RKO (cell line): ENCODE measurements around the gene ANKRD36C.
"Not testable (repeated sequence)": the region's sequence is repeated elsewhere in the genome, so short reads cannot be mapped to it uniquely, and the experiment has no call there.

Source experiments
- DNase-seq: peaks from one replicate; pipeline ENCODE4 v3.0.0-alpha.2; 2016; ENCODE audit warnings: low spot score

Gene ANKRD36C

GRCh38 chr2:95991351-95992094 lies at the start of gene ANKRD36C:
Gene ANKRD36C, minus strand, starts transcription at chr2:95991824. Its CDS starts 116 bp downstream, at chr2:95991708.
- peak; percentile 16 for DNase-seq

DNA sequence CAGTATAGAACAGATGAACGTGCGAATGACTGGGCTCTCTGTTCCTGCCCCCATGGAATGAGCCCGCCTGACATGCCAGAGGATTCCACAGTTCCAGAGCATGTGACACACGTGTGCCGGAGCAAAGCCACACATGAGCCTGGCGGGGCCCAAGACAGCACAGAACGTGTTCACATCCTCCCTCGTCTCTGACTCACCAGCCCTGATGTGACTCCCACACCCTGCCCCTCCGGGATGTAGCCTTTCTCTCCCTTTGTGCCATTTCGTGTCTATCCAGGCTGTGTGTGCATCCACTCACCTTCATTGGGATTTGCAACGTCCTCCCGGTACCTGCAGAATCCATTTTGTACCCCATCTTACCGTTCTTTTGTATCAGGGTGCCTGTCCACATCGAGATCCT lies 43.9 kb upstream of the ANKRD36C start:
- not testable (repeated sequence) for DNase-seq

DNA sequence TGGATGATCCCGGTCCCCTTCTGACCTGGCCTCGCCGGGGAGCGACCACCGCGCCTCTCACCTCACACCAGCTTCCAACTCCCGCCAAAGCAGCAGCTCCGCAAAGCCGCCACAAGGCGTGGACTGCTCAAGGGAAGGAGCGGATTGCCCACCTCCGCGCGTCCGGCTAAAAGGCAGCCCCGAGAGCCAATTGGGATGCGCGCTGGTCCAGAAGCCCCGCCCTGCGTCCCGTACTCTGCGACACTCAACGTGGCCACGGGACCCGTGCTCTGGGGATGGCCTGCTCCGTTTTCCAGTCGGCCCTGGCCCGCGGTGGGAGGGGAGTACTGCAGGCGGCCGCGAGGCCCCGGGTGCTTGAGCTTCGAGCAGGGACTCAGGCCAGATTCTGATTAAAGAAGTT lies 43.2 kb upstream of the ANKRD36C start, which contains the start of gene GPAT2:
GPAT2 (minus strand) TSS at position 125 of the 400 bp plus-strand sequence. CDS start 2,557 bp downstream, outside the sequence.
- DNase-seq, result not testable (repeated sequence)

- DNase-seq, result not testable (repeated sequence)
These were observed 42.4 kb upstream of the ANKRD36C start for GRCh38 chr2:96033997-96034396.

- not testable (repeated sequence) for DNase-seq
These were observed 36.2 kb upstream of the ANKRD36C start for GRCh38 chr2:96027725-96028325.

DNA sequence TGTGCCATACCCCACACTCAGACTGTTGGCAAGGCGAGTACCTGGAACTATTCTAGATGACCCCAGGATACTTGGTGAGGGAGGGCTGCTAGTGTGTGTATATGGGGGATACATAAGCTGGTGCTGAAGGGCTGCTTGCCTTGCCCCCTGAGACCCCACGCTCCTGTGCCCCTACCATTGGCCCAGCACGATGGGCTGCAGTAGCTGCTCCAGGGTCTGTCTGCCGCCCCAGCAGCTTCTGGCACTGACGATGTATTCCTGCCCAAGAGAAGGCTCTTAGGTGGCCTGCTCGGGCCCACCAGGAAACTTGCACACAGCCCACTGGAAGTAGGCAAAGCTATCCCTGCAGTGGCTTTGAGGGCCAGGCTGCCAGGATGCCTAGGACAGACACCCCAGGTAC lies 34.1 kb upstream of the ANKRD36C start:
- DNase-seq, result not testable (repeated sequence)

GRCh38 chr2:96025194-96025492 lies 33.5 kb upstream of the ANKRD36C start:
- no peak for DNase-seq

- DNase-seq, result no peak
These were observed 32.9 kb upstream of the ANKRD36C start for GRCh38 chr2:96024336-96025193.

GRCh38 chr2:96023701-96024100 lies 32.1 kb upstream of the ANKRD36C start:
- not testable (repeated sequence) for DNase-seq

DNA sequence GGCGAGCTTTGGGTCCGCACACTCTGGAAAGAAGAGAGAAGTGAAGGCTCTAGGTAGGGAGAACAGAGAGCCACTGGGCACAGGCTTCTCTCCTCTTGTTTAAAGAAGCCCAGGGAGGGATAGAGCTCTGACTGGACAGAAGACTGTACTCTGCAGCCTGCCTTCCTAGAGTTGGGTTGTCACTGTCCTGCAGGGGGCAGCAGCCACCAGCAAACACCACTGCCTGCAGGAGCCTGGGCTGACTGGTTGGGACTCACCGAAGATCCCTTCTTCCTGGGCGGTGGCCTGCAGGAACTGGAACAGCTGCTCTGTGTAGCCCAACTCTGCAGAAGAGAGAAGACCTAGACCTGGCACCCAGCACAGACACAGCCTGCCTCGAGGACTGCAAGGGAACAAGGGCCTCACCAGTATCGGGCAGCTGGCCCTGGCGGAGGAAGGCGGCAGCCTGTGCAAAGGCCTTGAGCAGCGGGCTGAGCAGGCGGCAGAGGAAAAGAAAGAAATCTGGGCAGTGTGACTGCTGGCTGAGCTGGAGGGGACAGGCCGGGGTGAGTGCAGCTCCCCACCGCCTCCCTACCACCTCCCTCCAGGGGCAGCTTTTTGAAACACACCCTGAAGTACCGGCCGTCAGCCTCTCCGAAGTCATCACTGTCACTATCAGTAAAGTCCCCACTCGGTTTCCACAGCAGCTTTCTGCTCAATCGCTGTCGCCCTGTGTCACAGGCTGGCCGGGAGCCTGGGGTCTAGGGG lies 31.2 kb upstream of the ANKRD36C start:
- peak; percentile 80 for DNase-seq

DNA sequence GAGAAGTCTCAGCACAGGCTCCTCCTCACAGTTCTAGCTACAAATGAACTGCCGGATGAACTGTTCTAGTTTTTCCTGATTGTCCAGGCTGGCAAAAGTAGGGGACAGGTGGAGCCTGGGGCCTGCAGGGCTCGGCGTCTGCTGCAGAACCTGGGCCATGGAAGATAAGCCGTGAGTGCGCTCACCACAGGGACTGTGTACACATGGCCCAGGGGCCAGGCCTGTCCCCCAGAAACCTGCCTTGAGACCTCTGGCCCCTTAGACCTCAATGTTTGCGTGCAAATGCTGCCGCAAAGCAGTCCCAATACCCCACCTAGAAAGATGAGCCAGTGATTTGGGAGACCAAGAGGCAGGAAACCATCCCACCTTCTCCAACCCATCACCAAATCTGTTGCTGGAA lies 30.5 kb upstream of the ANKRD36C start:
- not testable (repeated sequence) for DNase-seq

DNA sequence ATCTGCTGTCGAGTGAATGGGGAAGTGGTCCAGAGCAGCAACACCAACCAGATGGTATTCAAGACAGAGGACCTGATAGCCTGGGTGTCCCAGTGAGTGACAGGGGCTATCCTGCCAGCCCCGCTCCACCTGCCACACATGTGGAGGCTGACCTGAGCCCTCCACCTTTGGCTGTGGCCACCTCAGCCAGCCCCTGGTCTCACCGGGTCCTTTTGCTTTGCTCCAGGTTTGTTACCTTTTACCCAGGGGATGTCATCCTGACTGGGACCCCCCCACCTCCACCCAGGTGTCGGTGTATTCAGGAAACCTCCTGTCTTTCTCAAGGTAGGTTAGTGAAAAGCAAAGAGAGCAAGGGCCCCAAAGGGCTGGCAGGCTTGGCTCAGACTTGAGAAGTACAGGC lies 29.5 kb upstream of the ANKRD36C start:
- not testable (repeated sequence) for DNase-seq

DNA sequence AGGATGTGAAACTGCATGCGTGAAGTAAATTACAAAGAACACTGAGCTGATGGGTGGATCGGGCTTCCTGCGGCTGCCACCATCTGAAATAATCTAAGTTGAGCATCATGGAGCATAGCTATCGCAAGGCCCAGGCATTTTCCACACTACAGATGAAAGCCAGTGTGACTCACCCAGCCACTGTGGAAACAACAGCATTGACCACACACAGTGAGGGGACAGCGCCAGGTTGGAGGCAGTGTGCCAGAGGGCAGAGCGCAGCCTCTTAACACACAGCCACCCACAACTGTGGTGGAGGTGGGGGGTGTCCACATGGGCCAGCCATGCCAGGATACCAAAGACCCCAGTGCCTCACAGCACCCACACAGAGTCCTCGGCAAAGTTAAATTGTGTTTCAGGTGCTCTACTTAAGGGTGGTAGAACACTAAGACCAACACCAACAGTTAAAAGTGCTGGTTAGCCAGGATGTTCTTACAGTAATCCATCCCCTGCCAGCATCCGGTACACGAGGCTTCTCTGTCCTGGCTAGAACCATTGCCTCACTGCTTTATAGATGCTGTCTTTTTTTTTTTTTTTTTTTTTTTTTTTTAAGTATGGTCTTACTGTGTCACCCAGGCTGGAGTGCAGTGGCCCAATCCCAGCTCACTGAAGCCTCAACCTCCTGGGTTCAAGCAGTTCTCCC lies 28.4 kb upstream of the ANKRD36C start:
- not testable (repeated sequence) for DNase-seq

DNA sequence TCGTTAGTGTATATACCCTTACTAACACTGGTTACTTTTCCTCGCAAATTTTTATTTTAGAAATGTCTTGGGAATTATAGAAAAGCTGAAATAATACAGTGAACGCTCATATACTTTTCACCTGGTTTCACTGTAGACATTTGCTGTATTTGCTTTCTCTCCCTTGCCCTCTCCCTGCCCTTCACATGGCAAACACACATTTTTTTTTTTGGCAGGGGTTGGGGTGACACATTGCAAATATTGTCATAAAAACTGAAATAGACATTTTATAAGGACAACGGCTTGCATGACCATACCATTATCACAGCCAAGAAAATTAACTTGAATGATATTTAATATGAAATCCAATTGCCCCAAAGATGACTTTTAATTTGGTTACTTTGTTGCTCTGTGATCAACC lies 24.7 kb upstream of the ANKRD36C start:
- DNase-seq, result not testable (repeated sequence)

DNA sequence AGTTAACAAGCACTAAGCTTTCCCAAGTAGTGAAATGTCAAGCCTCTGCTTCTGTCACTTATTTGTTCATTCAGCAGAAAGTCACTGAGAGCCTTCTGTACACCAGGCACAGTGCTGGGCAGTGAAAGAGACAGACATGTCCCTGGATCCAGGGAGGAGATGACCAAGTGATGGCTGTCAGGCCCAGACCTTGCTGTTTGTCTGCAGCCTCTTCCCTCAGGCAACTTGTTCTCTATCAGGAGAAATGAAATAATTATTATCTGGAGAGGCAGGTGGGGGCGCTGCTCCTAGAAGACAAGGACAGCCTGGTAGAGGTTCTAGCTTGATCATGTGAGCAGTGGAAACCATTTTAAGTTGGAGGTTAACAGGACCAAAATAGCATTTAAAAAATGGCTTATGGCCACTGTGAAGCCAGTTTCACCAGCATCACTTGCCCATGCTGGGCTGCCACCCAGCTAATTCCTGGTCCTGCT lies 21.2 kb upstream of the ANKRD36C start:
- not testable (repeated sequence) for DNase-seq

DNA sequence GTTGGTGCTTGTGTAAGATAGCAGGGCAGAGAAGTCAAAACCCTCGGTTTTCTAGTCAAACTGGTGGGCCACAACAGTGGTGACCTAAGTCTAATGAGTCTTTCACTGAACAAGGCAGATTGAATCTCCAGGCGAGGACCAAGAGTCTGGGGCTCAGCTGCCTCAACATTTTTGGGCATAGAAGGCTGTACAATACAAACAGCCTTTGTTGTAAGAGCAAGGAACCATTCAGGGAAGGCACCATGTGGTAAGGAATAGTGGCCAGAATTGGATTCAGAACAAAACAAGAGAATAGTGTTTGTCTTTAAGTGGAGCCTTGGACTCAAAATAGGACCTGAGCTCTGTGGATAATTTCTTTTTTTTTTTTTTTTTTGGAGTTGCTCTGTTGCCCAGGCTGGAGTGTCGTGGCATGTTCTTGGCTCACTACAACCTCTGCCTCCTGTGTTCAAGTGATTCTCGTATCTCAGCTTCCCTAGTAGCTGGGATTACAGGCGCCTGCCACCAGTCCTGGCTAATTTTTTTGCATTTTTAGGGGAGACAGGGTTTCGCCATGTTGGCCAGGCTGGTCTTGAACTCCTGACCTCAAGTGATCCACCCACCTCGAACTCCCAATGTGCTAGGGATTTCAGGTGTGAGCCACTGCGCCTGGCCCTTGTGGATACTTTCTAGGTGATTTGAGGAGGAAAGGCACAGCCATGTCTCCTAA lies 20.6 kb upstream of the ANKRD36C start:
- not testable (repeated sequence) for DNase-seq

GRCh38 chr2:96011129-96011455 lies 19.5 kb upstream of the ANKRD36C start:
- peak; percentile 28 for DNase-seq

DNA sequence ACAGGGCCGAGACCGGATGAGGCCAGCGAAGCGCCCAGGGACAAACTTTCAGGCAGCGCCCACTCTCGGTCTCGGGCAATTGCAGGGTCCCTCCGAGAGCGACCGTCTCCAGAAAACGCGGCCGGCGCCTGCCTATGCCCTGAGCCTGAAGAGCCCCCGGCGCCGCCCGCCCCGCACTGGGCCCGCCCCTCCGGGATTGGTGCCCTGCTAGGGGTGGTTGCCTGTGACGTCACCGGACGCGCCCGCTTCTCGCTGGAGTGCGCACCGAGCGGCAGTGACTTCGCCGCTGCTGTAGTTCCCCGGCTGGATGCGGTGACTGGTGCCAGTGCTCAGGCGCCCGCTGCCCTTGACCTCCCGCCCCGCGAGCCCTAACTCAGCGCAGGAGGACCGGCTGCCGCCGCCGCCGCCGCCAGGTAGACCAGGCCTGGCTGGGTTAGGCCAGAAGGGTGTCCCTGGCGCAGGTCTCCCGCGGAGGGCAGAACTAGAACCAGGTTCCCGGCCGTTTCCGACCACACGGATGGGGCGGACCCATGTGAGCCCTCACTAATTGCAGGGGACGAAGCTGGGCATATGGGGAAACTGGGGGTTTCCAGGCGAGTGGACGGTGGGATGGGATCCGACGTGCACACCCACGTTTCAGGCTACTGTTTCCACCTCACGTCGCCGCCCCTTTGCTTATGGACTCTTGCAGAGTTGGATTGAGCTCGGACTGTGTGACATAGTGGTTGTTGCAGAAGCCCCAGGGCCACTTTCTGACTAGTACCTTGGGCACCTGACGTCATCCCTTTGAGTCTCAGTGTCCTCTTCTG lies 18.9 kb upstream of the ANKRD36C start:
- DNase-seq, result peak; percentile 89

- DNase-seq, result not testable (repeated sequence)
These were observed 18.2 kb upstream of the ANKRD36C start for GRCh38 chr2:96009833-96010232.

DNA sequence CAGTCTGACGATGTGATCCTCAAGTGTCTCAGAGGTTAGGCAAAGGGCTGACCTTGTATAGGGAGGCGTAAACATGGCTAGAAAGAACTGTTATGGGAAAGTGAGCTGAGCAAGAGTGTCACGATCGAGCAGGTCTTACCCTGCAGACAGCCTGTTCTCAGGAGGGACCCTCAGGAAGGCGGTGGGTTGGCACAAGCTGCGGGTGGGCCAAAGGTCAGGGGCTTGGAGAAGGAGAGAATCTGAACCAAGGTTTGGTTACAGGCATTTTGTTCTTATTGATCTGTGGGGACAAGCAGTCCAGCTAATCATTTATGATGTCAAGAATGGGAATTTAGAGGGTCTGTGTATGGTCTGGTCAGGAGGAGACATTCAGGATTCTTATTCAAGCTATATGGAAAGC lies 16.4 kb upstream of the ANKRD36C start:
- DNase-seq, result not testable (repeated sequence)
